DMS 273 (cell line): Measurements from ENCODE around the gene DIAPH2.

Source experiments
- DNase-seq: peaks from one replicate; lab custom pipeline; 2025; ENCODE audit not compliant: unreplicated experiment; lab: John Stamatoyannopoulos, UW

The DIAPH2 gene

GRCh38 chrX:97629597-97629985 lies 944.9 kb downstream of the DIAPH2 start:
- DNase-seq, result no peak

GRCh38 chrX:97633798-97634197 lies 949.2 kb downstream of the DIAPH2 start:
- no peak for DNase-seq

- no peak for DNase-seq
Observed at GRCh38 chrX:97636473-97637140, 952.0 kb downstream of the DIAPH2 start.

GRCh38 chrX:97637289-97637688 lies 952.6 kb downstream of the DIAPH2 start:
- peak; percentile 5 for DNase-seq

- no peak for DNase-seq
Observed at GRCh38 chrX:97638621-97639020, 954.0 kb downstream of the DIAPH2 start.

GRCh38 chrX:97639526-97639925 lies 954.9 kb downstream of the DIAPH2 start:
- peak; percentile 18 for DNase-seq
